Activated T-helper 9 cell treated with anti-CD3 and anti-CD28 coated beads, Interleukin-2, amount 50 U/mL, for 16 hours (primary cell): ENCODE results near the gene ZBTB5.
"Not testable (repeated sequence)": the region's sequence is repeated elsewhere in the genome, so short reads cannot be mapped to it uniquely, and the experiment has no call there.

Experiments
- DNase-seq: peaks from one replicate; pipeline ENCODE4 v3.0.0-alpha.2; 2020; ENCODE audit warnings: low read depth

Gene ZBTB5

GRCh38 chr9:37465249-37466036 lies at the start of gene ZBTB5:
TSS of gene ZBTB5 (minus strand) at chr9:37465450. CDS start at chr9:37442551, 22,899 bp downstream.
- peak; percentile 98 for DNase-seq

GRCh38 chr9:37514999-37515398 lies 49.7 kb upstream of the ZBTB5 start:
- DNase-seq, result no peak

GRCh38 chr9:37514415-37514814 lies 49.2 kb upstream of the ZBTB5 start:
- DNase-seq, result not testable (repeated sequence)

GRCh38 chr9:37512437-37512836 lies 47.2 kb upstream of the ZBTB5 start:
- DNase-seq, result no peak

GRCh38 chr9:37511016-37512010 lies 46.1 kb upstream of the ZBTB5 start:
- no peak for DNase-seq

GRCh38 chr9:37510053-37510452 lies 44.8 kb upstream of the ZBTB5 start:
- not testable (repeated sequence) for DNase-seq

- no peak for DNase-seq
Measured at GRCh38 chr9:37509536-37509935, 44.3 kb upstream of the ZBTB5 start.

GRCh38 chr9:37508834-37509206 lies 43.6 kb upstream of the ZBTB5 start:
- no peak for DNase-seq

GRCh38 chr9:37508135-37508833 lies 43.0 kb upstream of the ZBTB5 start:
- no peak for DNase-seq

- DNase-seq, result no peak
Measured at GRCh38 chr9:37507566-37508134, 42.4 kb upstream of the ZBTB5 start.

- no peak for DNase-seq
Measured at GRCh38 chr9:37504605-37505004, 39.4 kb upstream of the ZBTB5 start.

- peak; percentile 29 for DNase-seq
Measured at GRCh38 chr9:37503736-37504135, 38.5 kb upstream of the ZBTB5 start.

- DNase-seq, result no peak
Measured at GRCh38 chr9:37501957-37502596, 36.8 kb upstream of the ZBTB5 start.

GRCh38 chr9:37499297-37499696 lies 34.0 kb upstream of the ZBTB5 start:
- DNase-seq, result no peak

GRCh38 chr9:37498457-37498856 lies 33.2 kb upstream of the ZBTB5 start:
- no peak for DNase-seq

GRCh38 chr9:37497320-37497719 lies 32.1 kb upstream of the ZBTB5 start:
- no peak for DNase-seq

GRCh38 chr9:37496020-37496419 lies 30.8 kb upstream of the ZBTB5 start:
- no peak for DNase-seq

- DNase-seq, result no peak
Measured at GRCh38 chr9:37495571-37495970, 30.3 kb upstream of the ZBTB5 start.

- no peak for DNase-seq
Measured at GRCh38 chr9:37491939-37492338, 26.7 kb upstream of the ZBTB5 start.

GRCh38 chr9:37486616-37487548 lies 21.6 kb upstream of the ZBTB5 start:
- DNase-seq, result no peak
